PFSK-1 (cell line): Measurements from ENCODE around the gene PHC2.

ENCODE experiments used
- FOXP2 ChIP-seq: optimal IDR thresholded peaks from 2 replicates; pipeline ENCODE3; 2011; ENCODE audit warnings: borderline replicate concordance, control low read depth, inconsistent platforms; ENCODE audit not compliant: insufficient read depth; ENCODE audit errors: extremely low read length, extremely low read depth
- POLR2AphosphoS5 ChIP-seq: IDR thresholded peaks from 2 replicates; pipeline ENCODE4 v1.6.1; 2012; ENCODE audit warnings: low read depth, mild to moderate bottlenecking, control low read depth, low read length, moderate library complexity
- REST ChIP-seq, 2 experiments: IDR thresholded peaks; 2 replicates each; pipeline versions ENCODE4 v1.6.1 to v1.8.0; 2011 to 2012; ENCODE audit warnings: low read depth in 2 of 2, low read length in 2 of 2, control low read depth in 1 of 2, inconsistent platforms in 1 of 2, mild to moderate bottlenecking in 1 of 2, moderate library complexity in 1 of 2; ENCODE audit not compliant: insufficient read depth in 1 of 2
- SIN3A ChIP-seq: IDR thresholded peaks from 2 replicates; pipeline ENCODE4 v1.6.1; 2012; ENCODE audit warnings: mild to moderate bottlenecking, low read length, moderate library complexity, borderline replicate concordance; ENCODE audit not compliant: insufficient read depth
- TAF1 ChIP-seq: IDR thresholded peaks from 2 replicates; pipeline ENCODE4 v1.6.1; 2012; ENCODE audit warnings: low read length, control low read depth, borderline replicate concordance; ENCODE audit not compliant: insufficient read depth

PHC2 gene

GRCh38 chr1:33397125-33397506, 33.8 kb downstream of the PHC2 start:
- TF ChIP-seq POLR2AphosphoS5 (no peak), FOXP2 (no peak), REST (IDR thresholded peaks at IDR 0.05; ENCODE audit: insufficient read depth in 1 of 2, low read depth in 2 of 2, low read length in 2 of 2) (no peak), TAF1 (no peak), SIN3A (no peak)

- TF ChIP-seq FOXP2 (peak; percentile 54), TAF1 (no peak), REST (IDR thresholded peaks at IDR 0.05; ENCODE audit: insufficient read depth in 1 of 2, low read depth in 2 of 2, low read length in 2 of 2) (no peak)
Measured at GRCh38 chr1:33396188-33397124, 34.4 kb downstream of the PHC2 start.

- TF ChIP-seq POLR2AphosphoS5 = no peak
- TF ChIP-seq SIN3A = no peak
- TF ChIP-seq FOXP2 = no peak
- no peak for TF ChIP-seq REST (IDR thresholded peaks at IDR 0.05; ENCODE audit: insufficient read depth in 1 of 2, low read depth in 2 of 2, low read length in 2 of 2)
- TF ChIP-seq TAF1 = no peak
Measured at GRCh38 chr1:33394770-33395169, 36.1 kb downstream of the PHC2 start.

- TF ChIP-seq POLR2AphosphoS5 = no peak
- no peak for TF ChIP-seq REST (IDR thresholded peaks at IDR 0.05; ENCODE audit: insufficient read depth in 1 of 2, low read depth in 2 of 2, low read length in 2 of 2)
- TF ChIP-seq SIN3A = no peak
- no peak for TF ChIP-seq TAF1
- TF ChIP-seq FOXP2 = no peak
Measured at GRCh38 chr1:33393991-33394390, 36.9 kb downstream of the PHC2 start.

- TF ChIP-seq REST (IDR thresholded peaks at IDR 0.05; ENCODE audit: insufficient read depth in 1 of 2, low read depth in 2 of 2, low read length in 2 of 2) = no peak
- TF ChIP-seq FOXP2 = no peak
- TF ChIP-seq SIN3A = no peak
- TF ChIP-seq POLR2AphosphoS5 = no peak
- TF ChIP-seq TAF1 = no peak
Measured at GRCh38 chr1:33393524-33393923, 37.4 kb downstream of the PHC2 start.
